GM23338 (cell line): ENCODE data around the gene ZNF419. TPM values are rescaled to one million over a fixed set of nuclear protein-coding genes. Genes with fewer than 3 reads are reported as not detected.

Experiments
- ATAC-seq: fragments of 200-7000 bp; cut with Tn5 transposase; 3 replicates; pipeline ENCODE4 v1.9.1; 2020
- DNase-seq: peaks from one replicate; pipeline ENCODE4 v3.0.0-alpha.2; 2015; ENCODE audit warnings: low spot score
- H2AFZ ChIP-seq: fragments of 200-600 bp; sonication (generic); 2 replicates; pipeline ENCODE4 v1.8.0; 2016; ENCODE audit warnings: antibody characterized with exemption, mild to moderate bottlenecking, moderate library complexity
- H3F3A ChIP-seq: fragments of 200-600 bp; sonication (generic); replicated peaks from 2 replicates; pipeline ENCODE4 v1.8.0; 2017; ENCODE audit warnings: antibody characterized with exemption, mixed run types, low read depth
- H3K27ac ChIP-seq: fragments of 200-600 bp; sonication (generic); 2 replicates; pipeline ENCODE4 v1.6.1; 2016; ENCODE audit warnings: low read depth
- H3K27me3 ChIP-seq: fragments of 200-600 bp; sonication (generic); 2 replicates; pipeline ENCODE4 v1.8.0; 2016; ENCODE audit warnings: mild to moderate bottlenecking, mixed run types, moderate library complexity; ENCODE audit not compliant: insufficient read depth
- H3K36me3 ChIP-seq: fragments of 200-600 bp; sonication (generic); 2 replicates; pipeline ENCODE4 v1.8.0; 2016; ENCODE audit warnings: mild to moderate bottlenecking; ENCODE audit not compliant: insufficient read depth
- H3K4me1 ChIP-seq: fragments of 200-600 bp; sonication (generic); 2 replicates; pipeline ENCODE4 v1.8.0; 2016; ENCODE audit warnings: mild to moderate bottlenecking, moderate library complexity; ENCODE audit not compliant: insufficient read depth
- H3K4me2 ChIP-seq: fragments of 200-600 bp; sonication (generic); 2 replicates; pipeline ENCODE4 v1.7.1; 2017; ENCODE audit warnings: mixed run types
- H3K4me3 ChIP-seq: fragments of 200-600 bp; sonication (generic); 2 replicates; pipeline ENCODE4 v1.6.1; 2016; ENCODE audit warnings: mixed run types
- H3K79me2 ChIP-seq: fragments of 200-600 bp; sonication (generic); replicated peaks from 2 replicates; pipeline ENCODE4 v1.8.0; 2017; ENCODE audit warnings: mild to moderate bottlenecking; ENCODE audit not compliant: insufficient read depth
- H3K9me2 ChIP-seq: fragments of 200-600 bp; sonication (generic); 2 replicates; pipeline ENCODE4 v1.8.0; 2017; ENCODE audit not compliant: insufficient read depth
- H4K20me1 ChIP-seq: fragments of 200-600 bp; sonication (generic); replicated peaks from 2 replicates; pipeline ENCODE4 v1.8.0; 2017; ENCODE audit warnings: mild to moderate bottlenecking; ENCODE audit not compliant: insufficient read depth
- H3K27ac Mint-ChIP-seq: 2 replicates; pipeline ENCODE4 v1.8.0; 2020; ENCODE audit warnings: inconsistent platforms, mild to moderate bottlenecking, moderate library complexity, mixed read lengths
- H3K27me3 Mint-ChIP-seq: 3 replicates; pipeline ENCODE4 v1.8.0; 2022; ENCODE audit warnings: low read depth, mild to moderate bottlenecking, moderate library complexity, mixed read lengths, inconsistent platforms; ENCODE audit not compliant: insufficient read depth, poor library complexity
- H3K36me3 Mint-ChIP-seq: 3 replicates; pipeline ENCODE4 v1.8.0; 2021; ENCODE audit warnings: low read depth, mild to moderate bottlenecking, inconsistent platforms, moderate library complexity, mixed read lengths
- H3K4me1 Mint-ChIP-seq: 3 replicates; pipeline ENCODE4 v1.8.0; 2020; ENCODE audit warnings: mild to moderate bottlenecking, inconsistent platforms, mixed read lengths
- H3K4me3 Mint-ChIP-seq: 3 replicates; pipeline ENCODE4 v1.8.0; 2021; ENCODE audit warnings: moderate library complexity, mild to moderate bottlenecking, inconsistent platforms, mixed read lengths
- H3K9me3 Mint-ChIP-seq: 3 replicates; pipeline ENCODE4 v1.8.0; 2020; ENCODE audit warnings: moderate library complexity, mild to moderate bottlenecking, inconsistent platforms, mixed read lengths
- CREB1 ChIP-seq: fragments of 250-450 bp; sonication (Bioruptor Pico); IDR thresholded peaks from 2 replicates; pipeline ENCODE4 v1.5.0; 2020; ENCODE audit warnings: low read depth, mild to moderate bottlenecking, moderate library complexity
- CTCF ChIP-seq, 2 experiments: fragments of 200-600 bp in 1 of 2; sonication (generic) in 1 of 2; conservative IDR thresholded peaks; 2 replicates each; pipeline versions ENCODE4 v1.5.1 to v1.6.1; 2016 to 2017; ENCODE audit warnings: antibody characterized with exemption in 2 of 2, low read depth in 2 of 2, mild to moderate bottlenecking in 2 of 2, moderate library complexity in 1 of 2
- ETS1 ChIP-seq: IDR thresholded peaks from 2 replicates; pipeline ENCODE4 v1.6.1; 2016; ENCODE audit warnings: antibody characterized with exemption
- EZH2 ChIP-seq: fragments of 200-600 bp; sonication (generic); IDR thresholded peaks from one replicate; pipeline ENCODE4 v1.8.0; 2017; ENCODE audit warnings: antibody characterized with exemption, mild to moderate bottlenecking, low read depth; ENCODE audit not compliant: unreplicated experiment
- EZH2phosphoT487 ChIP-seq: fragments of 200-600 bp; sonication (generic); IDR thresholded peaks from one replicate; pipeline ENCODE4 v1.8.1; 2018; ENCODE audit warnings: antibody characterized with exemption; ENCODE audit not compliant: unreplicated experiment
- JUNB ChIP-seq: IDR thresholded peaks from one replicate; pipeline ENCODE4 v1.6.1; 2016; ENCODE audit warnings: antibody characterized with exemption; ENCODE audit not compliant: unreplicated experiment
- NANOG ChIP-seq: IDR thresholded peaks from 2 replicates; pipeline ENCODE4 v1.6.1; 2016; ENCODE audit warnings: antibody characterized with exemption, borderline replicate concordance
- POLR2AphosphoS5 ChIP-seq: IDR thresholded peaks from 2 replicates; pipeline ENCODE4 v1.6.1; 2016; ENCODE audit warnings: antibody characterized with exemption, low read depth
- STAT1 ChIP-seq: IDR thresholded peaks from one replicate; pipeline ENCODE4 v1.6.1; 2016; ENCODE audit warnings: antibody characterized with exemption; ENCODE audit not compliant: unreplicated experiment
- ZNF114 ChIP-seq: fragments of 250-450 bp; sonication (Bioruptor Pico); IDR thresholded peaks from 2 replicates; pipeline ENCODE4 v1.5.0; 2020; ENCODE audit warnings: mild to moderate bottlenecking, moderate library complexity
- ZNF331 ChIP-seq: fragments of 250-450 bp; sonication (Bioruptor Pico); IDR thresholded peaks from 2 replicates; pipeline ENCODE4 v1.5.0; 2020; ENCODE audit warnings: low read depth, mild to moderate bottlenecking, moderate library complexity
- ZNF462 ChIP-seq: fragments of 250-450 bp; sonication (Bioruptor Pico); IDR thresholded peaks from 2 replicates; pipeline ENCODE4 v1.5.0; 2020; ENCODE audit warnings: mild to moderate bottlenecking, moderate library complexity
- polyA plus RNA-seq: library from polyadenylated mRNA; unstranded; fragments of >200 nt; fragmentation: Nextera tagmentation; extraction: Ambion mirVana; gene quantifications from 2 replicates; pipeline ENCODE4 v1.2.1, GENCODE V29; 2016
- total RNA-seq: library from RNA; depleted of rRNA; stranded (reverse); fragments of >200 nt; shearing (Covaris generic); gene quantifications from 2 replicates; pipeline ENCODE4 v1.2.3, GENCODE V29; 2014
- TF ChIP-seq, protein P1 (sequence below): IDR thresholded peaks from one replicate; pipeline ENCODE4 v1.6.1; 2018; ENCODE audit warnings: antibody characterized with exemption; ENCODE audit not compliant: unreplicated experiment

Gene ZNF419
- total and polyA plus RNA-seq, 2 experiments from 2014 or later = 5.4 to 11.0 TPM

GRCh38 chr19:57443121-57443696, 44.3 kb upstream of the ZNF419 start:
- Histone ChIP-seq H3K9me2 (no peaks in the 10 kb centered on the region), H3K79me2 (peaks cover 48% of the 10 kb centered on the region), H3K4me2 (no peak overlapping the region), H3K36me3 (peaks cover 16% of the 10 kb centered on the region), H3K4me3 (no peak overlapping the region), H3K4me1 (no peaks in the 10 kb centered on the region; the same call in 1 of the 2 replicates), H3F3A (no peaks in the 10 kb centered on the region), H3K27me3 (no peaks in the 10 kb centered on the region), H2AFZ (no peak overlapping the region), H3K27ac (no peak overlapping the region), H4K20me1 (peaks cover 9% of the 10 kb centered on the region)
- Mint-ChIP-seq H3K27ac (no peak overlapping the region), H3K4me3 (no peak overlapping the region), H3K36me3 (peaks cover 42% of the 10 kb centered on the region), H3K4me1 (no peaks in the 10 kb centered on the region; the same call in 2 of the 3 replicates), H3K9me3 (no peaks in the 10 kb centered on the region), H3K27me3 (peaks cover 2% of the 10 kb centered on the region)
- no peak for ATAC-seq
- no peak for TF ChIP-seq EZH2phosphoT487
- no peak for TF ChIP-seq NANOG
- TF ChIP-seq ZNF114 (CRISPR knock-in tag) = no peak
- no peak for TF ChIP-seq ZNF462
- no peak for TF ChIP-seq JUNB
- TF ChIP-seq POLR2AphosphoS5 = no peak
- TF ChIP-seq ETS1 = no peak
- TF ChIP-seq, protein P1, sequence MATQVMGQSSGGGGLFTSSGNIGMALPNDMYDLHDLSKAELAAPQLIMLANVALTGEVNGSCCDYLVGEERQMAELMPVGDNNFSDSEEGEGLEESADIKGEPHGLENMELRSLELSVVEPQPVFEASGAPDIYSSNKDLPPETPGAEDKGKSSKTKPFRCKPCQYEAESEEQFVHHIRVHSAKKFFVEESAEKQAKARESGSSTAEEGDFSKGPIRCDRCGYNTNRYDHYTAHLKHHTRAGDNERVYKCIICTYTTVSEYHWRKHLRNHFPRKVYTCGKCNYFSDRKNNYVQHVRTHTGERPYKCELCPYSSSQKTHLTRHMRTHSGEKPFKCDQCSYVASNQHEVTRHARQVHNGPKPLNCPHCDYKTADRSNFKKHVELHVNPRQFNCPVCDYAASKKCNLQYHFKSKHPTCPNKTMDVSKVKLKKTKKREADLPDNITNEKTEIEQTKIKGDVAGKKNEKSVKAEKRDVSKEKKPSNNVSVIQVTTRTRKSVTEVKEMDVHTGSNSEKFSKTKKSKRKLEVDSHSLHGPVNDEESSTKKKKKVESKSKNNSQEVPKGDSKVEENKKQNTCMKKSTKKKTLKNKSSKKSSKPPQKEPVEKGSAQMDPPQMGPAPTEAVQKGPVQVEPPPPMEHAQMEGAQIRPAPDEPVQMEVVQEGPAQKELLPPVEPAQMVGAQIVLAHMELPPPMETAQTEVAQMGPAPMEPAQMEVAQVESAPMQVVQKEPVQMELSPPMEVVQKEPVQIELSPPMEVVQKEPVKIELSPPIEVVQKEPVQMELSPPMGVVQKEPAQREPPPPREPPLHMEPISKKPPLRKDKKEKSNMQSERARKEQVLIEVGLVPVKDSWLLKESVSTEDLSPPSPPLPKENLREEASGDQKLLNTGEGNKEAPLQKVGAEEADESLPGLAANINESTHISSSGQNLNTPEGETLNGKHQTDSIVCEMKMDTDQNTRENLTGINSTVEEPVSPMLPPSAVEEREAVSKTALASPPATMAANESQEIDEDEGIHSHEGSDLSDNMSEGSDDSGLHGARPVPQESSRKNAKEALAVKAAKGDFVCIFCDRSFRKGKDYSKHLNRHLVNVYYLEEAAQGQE = no peak
- TF ChIP-seq ZNF331 (CRISPR knock-in tag) = no peak
- TF ChIP-seq STAT1 = no peak
- TF ChIP-seq CREB1 (CRISPR knock-in tag) = no peak
- no peak for TF ChIP-seq EZH2
- no peak for TF ChIP-seq CTCF (conservative IDR thresholded peaks at IDR 0.05; ENCODE audit: low read depth in 2 of 2)
- DNase-seq = no peak
